Parathyroid adenoma (tissue), 2 donors: Measurements from ENCODE around the gene ADAD2.
"Not testable (repeated sequence)": the region's sequence is repeated elsewhere in the genome, so short reads cannot be mapped to it uniquely, and the experiment has no call there.

ENCODE experiments used
- H2AFZ ChIP-seq: fragments of 300-600 bp; sonication (generic); one replicate; pipeline ENCODE4 v1.7.0; 2017; ENCODE audit warnings: antibody characterized with exemption, mild to moderate bottlenecking
- H3K27ac ChIP-seq: fragments of 300-600 bp; sonication (generic); one replicate; pipeline ENCODE4 v1.7.0; 2017
- H3K27me3 ChIP-seq: fragments of 300-600 bp; sonication (generic); one replicate; pipeline ENCODE4 v1.7.0; 2017; ENCODE audit warnings: low read length; ENCODE audit not compliant: control insufficient read depth, insufficient read depth
- H3K36me3 ChIP-seq: fragments of 300-600 bp; sonication (generic); one replicate; pipeline ENCODE4 v1.7.0; 2017; ENCODE audit warnings: low read length; ENCODE audit not compliant: control insufficient read depth, insufficient read depth
- H3K4me1 ChIP-seq: fragments of 300-600 bp; sonication (generic); one replicate; pipeline ENCODE4 v1.7.0; 2017; ENCODE audit warnings: control low read depth
- H3K4me2 ChIP-seq: fragments of 300-600 bp; sonication (generic); one replicate; pipeline ENCODE4 v1.7.0; 2017; ENCODE audit warnings: low read length
- H3K4me3 ChIP-seq: fragments of 300-600 bp; sonication (generic); one replicate; pipeline ENCODE4 v1.7.0; 2017; ENCODE audit warnings: low read depth, low read length
- H3K79me2 ChIP-seq: fragments of 300-600 bp; sonication (generic); one replicate; pipeline ENCODE4 v1.7.0; 2017; ENCODE audit warnings: control low read depth
- H3K9ac ChIP-seq: fragments of 300-600 bp; sonication (generic); one replicate; pipeline ENCODE4 v1.7.0; 2017; ENCODE audit warnings: mild to moderate bottlenecking
- H3K9me3 ChIP-seq: fragments of 300-600 bp; sonication (generic); one replicate; pipeline ENCODE4 v1.7.0; 2017; ENCODE audit warnings: low read length; ENCODE audit not compliant: control insufficient read depth
- CTCF ChIP-seq: fragments of 300-600 bp; sonication (generic); IDR thresholded peaks from one replicate; pipeline ENCODE4 v1.7.0; 2017; ENCODE audit warnings: antibody characterized with exemption, mild to moderate bottlenecking
- donor health status: primary hyperparathyroidism.

ADAD2 gene

GRCh38 chr16:84212631-84213030 is 21.7 kb downstream of the ADAD2 start:
- no peak for TF ChIP-seq CTCF
- no peak overlapping the region for H2AFZ ChIP-seq
- no peaks in the 10 kb centered on the region for H3K36me3 ChIP-seq
- H3K4me1 ChIP-seq, result no peaks in the 10 kb centered on the region
- H3K79me2 ChIP-seq, result no peaks in the 10 kb centered on the region
- no peaks in the 10 kb centered on the region for H3K9me3 ChIP-seq
- no peak overlapping the region for H3K27ac ChIP-seq
- no peak overlapping the region for H3K9ac ChIP-seq
- no peaks in the 10 kb centered on the region for H3K27me3 ChIP-seq
- no peak overlapping the region for H3K4me3 ChIP-seq
- H3K4me2 ChIP-seq, result no peak overlapping the region

- Histone ChIP-seq H3K36me3 (no peaks in the 10 kb centered on the region), H3K79me2 (no peaks in the 10 kb centered on the region), H3K9ac (no peak overlapping the region), H3K4me3 (no peak overlapping the region), H3K9me3 (no peaks in the 10 kb centered on the region), H2AFZ (no peak overlapping the region), H3K27me3 (no peaks in the 10 kb centered on the region), H3K27ac (no peak overlapping the region), H3K4me1 (no peaks in the 10 kb centered on the region), H3K4me2 (no peak overlapping the region)
- no peak for TF ChIP-seq CTCF
Observed at GRCh38 chr16:84214451-84215066, 23.6 kb downstream of the ADAD2 start.

- no peak overlapping the region for H3K9ac ChIP-seq
- no peak for TF ChIP-seq CTCF
- no peaks in the 10 kb centered on the region for H3K9me3 ChIP-seq
- no peak overlapping the region for H3K27ac ChIP-seq
- no peaks in the 10 kb centered on the region for H3K4me1 ChIP-seq
- H3K79me2 ChIP-seq, result no peaks in the 10 kb centered on the region
- H3K27me3 ChIP-seq, result no peaks in the 10 kb centered on the region
- H3K4me2 ChIP-seq, result no peak overlapping the region
- no peak overlapping the region for H2AFZ ChIP-seq
- no peaks in the 10 kb centered on the region for H3K36me3 ChIP-seq
- H3K4me3 ChIP-seq, result no peak overlapping the region
Observed at GRCh38 chr16:84215531-84215930, 24.6 kb downstream of the ADAD2 start.

GRCh38 chr16:84216144-84216543 is 25.2 kb downstream of the ADAD2 start:
- H3K4me1 ChIP-seq, H3K79me2 ChIP-seq, H3K27me3 ChIP-seq, H3K4me3 ChIP-seq, H3K27ac ChIP-seq, H2AFZ ChIP-seq, H3K9ac ChIP-seq, H3K36me3 ChIP-seq, H3K9me3 ChIP-seq, H3K4me2 ChIP-seq: not testable (repeated sequence)

- no peaks in the 10 kb centered on the region for H3K36me3 ChIP-seq
- H3K4me1 ChIP-seq, result no peaks in the 10 kb centered on the region
- no peak overlapping the region for H2AFZ ChIP-seq
- H3K9ac ChIP-seq, result no peak overlapping the region
- H3K4me3 ChIP-seq, result no peak overlapping the region
- no peaks in the 10 kb centered on the region for H3K27me3 ChIP-seq
- H3K27ac ChIP-seq, result no peak overlapping the region
- H3K79me2 ChIP-seq, result no peaks in the 10 kb centered on the region
- H3K4me2 ChIP-seq, result no peak overlapping the region
- H3K9me3 ChIP-seq, result no peaks in the 10 kb centered on the region
- no peak for TF ChIP-seq CTCF
Observed at GRCh38 chr16:84218176-84218823, 27.3 kb downstream of the ADAD2 start.
